GM12878 (cell line): Measurements from ENCODE around the gene STARD3.

ENCODE experiments used
- CTCF ChIP-seq, 3 experiments: IDR thresholded peaks in 2 of 3; conservative IDR thresholded peaks in 1 of 3; 2 replicates each; pipeline ENCODE4 v1.5.1; 2011; ENCODE audit warnings: low read depth in 3 of 3, low read length in 3 of 3, mild to moderate bottlenecking in 3 of 3, control low read depth in 2 of 3, moderate library complexity in 2 of 3, inconsistent platforms in 1 of 3, mixed read lengths in 1 of 3; ENCODE audit not compliant: control insufficient read depth in 2 of 3, insufficient read depth in 1 of 3; ENCODE audit errors: extremely low read depth in 1 of 3
- EP300 ChIP-seq, 2 experiments: fragments of 150-350 bp in 1 of 2; IDR thresholded peaks; 2 replicates each; pipeline ENCODE4 v1.6.1; 2011 to 2012; ENCODE audit warnings: low read depth in 2 of 2, low read length in 2 of 2, borderline replicate concordance in 1 of 2, improper control_type of control experiment in 1 of 2, inconsistent platforms in 1 of 2; ENCODE audit not compliant: control insufficient read depth in 1 of 2
- ESRRA ChIP-seq: IDR thresholded peaks from 2 replicates; pipeline ENCODE4 v1.6.1; 2012; ENCODE audit warnings: mild to moderate bottlenecking, low read length, improper control_type of control experiment
- FOXK2 ChIP-seq: fragments of 450-650 bp; IDR thresholded peaks from 2 replicates; pipeline ENCODE4 v1.6.1; 2017; ENCODE audit warnings: mild to moderate bottlenecking, moderate library complexity
- POLR2A ChIP-seq: IDR thresholded peaks from 2 replicates; pipeline ENCODE4 v1.6.1; 2011; ENCODE audit warnings: low read depth, mild to moderate bottlenecking, low read length

- no peak for TF ChIP-seq POLR2A
- TF ChIP-seq CTCF (IDR thresholded peaks at IDR 0.05 in 2 of 3, conservative IDR thresholded peaks at IDR 0.05 in 1 of 3; ENCODE audit: control insufficient read depth in 2 of 3, extremely low read depth in 1 of 3, insufficient read depth in 1 of 3, low read depth in 3 of 3, low read length in 3 of 3): no peak
- no peak for TF ChIP-seq ESRRA
- no peak for TF ChIP-seq FOXK2
- no peak for TF ChIP-seq EP300 (IDR thresholded peaks at IDR 0.05; ENCODE audit: borderline replicate concordance in 1 of 2, control insufficient read depth in 1 of 2, low read depth in 2 of 2, low read length in 2 of 2)
Measured at GRCh38 chr17:39615434-39615833, 21.5 kb upstream of the STARD3 start.
